ENCODE results near the gene EIPR1. TPM values are rescaled to one million over a fixed set of nuclear protein-coding genes. Genes with fewer than 3 reads are reported as not detected.
"Not testable (repeated sequence)": the region's sequence is repeated elsewhere in the genome, so short reads cannot be mapped to it uniquely, and the experiment has no call there.

Gene EIPR1
- total and polyA plus RNA-seq, 2 donors (not counting 3 experiments of a cell fraction or from before 2014, with no cell fraction given), result 30.8 to 57.3 TPM

DNA sequence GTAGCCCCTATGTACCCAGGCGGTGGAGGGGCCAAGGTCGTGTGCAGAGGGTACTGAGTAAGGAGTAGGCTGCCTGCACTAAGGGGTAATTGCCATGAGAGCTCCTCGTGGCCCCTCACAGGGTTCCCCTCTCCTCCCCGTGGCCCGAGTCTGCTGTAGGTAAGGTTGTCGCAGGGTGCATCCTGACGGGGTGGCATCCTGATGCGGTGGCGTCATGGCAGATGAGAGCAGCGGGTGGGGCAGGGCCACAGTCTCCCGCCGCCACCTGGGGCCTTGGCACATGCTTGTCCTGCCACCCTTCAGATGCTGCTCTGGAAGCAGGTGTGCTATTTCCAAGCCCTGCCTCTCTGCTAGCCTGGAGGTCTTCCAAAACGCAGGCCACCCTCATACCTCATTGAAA lies 89.7 kb downstream of the EIPR1 start:
- H3K4me3 ChIP-seq (replicated peaks in 1 of 3; ENCODE audit: insufficient read depth in 1 of 3, low read depth in 1 of 3, low read length in 3 of 3), result no peak overlapping the region
- ChIA-PET CTCF (interaction anchor here (1.6 kb wide), 1 partner anchor 15 kb away, joined by 7 read pairs; no protein-coding TSS in a partner anchor), POLR2A (no interaction called here)
- no peak overlapping the region for H2AFZ ChIP-seq (ENCODE audit: low read depth, low read length)
- no TSS peak for BruUV-seq (replicated peaks)
- H3K9me3 ChIP-seq (replicated peaks; ENCODE audit: control insufficient read depth, insufficient read depth, low read length), result no peaks in the 10 kb centered on the region
- H3K27ac ChIP-seq (ENCODE audit: insufficient read depth, low read depth, low read length), result no peak overlapping the region
- no peaks in the 10 kb centered on the region for H3K4me1 ChIP-seq (ENCODE audit: control insufficient read depth, extremely low read depth, insufficient read depth, low read length)
- no peak overlapping the region for H3K9ac ChIP-seq (replicated peaks; ENCODE audit: extremely low read depth, insufficient read depth, low read length)
- intact Hi-C loops (cut with micrococcal nuclease) (no loop called here), dilution Hi-C loops (cut with MboI; ENCODE audit: extremely low pct_ligation_motif_present, low sequenced_read_pairs) (no loop called here)
- H3K79me2 ChIP-seq (ENCODE audit: control insufficient read depth, insufficient read depth, low read length), result no peaks in the 10 kb centered on the region
- DNase-seq (ENCODE audit: low read depth, low spot score) (no peak), FAIRE-seq (no peak)
- no peak for TF ChIP-seq POLR2A (IDR thresholded peaks at IDR 0.05; ENCODE audit: low read depth, low read length)
- TF ChIP-seq JUN (IDR thresholded peaks at IDR 0.05; ENCODE audit: borderline replicate concordance, insufficient read depth, insufficient read length, low read depth), result no peak
- TF ChIP-seq, protein P1, sequence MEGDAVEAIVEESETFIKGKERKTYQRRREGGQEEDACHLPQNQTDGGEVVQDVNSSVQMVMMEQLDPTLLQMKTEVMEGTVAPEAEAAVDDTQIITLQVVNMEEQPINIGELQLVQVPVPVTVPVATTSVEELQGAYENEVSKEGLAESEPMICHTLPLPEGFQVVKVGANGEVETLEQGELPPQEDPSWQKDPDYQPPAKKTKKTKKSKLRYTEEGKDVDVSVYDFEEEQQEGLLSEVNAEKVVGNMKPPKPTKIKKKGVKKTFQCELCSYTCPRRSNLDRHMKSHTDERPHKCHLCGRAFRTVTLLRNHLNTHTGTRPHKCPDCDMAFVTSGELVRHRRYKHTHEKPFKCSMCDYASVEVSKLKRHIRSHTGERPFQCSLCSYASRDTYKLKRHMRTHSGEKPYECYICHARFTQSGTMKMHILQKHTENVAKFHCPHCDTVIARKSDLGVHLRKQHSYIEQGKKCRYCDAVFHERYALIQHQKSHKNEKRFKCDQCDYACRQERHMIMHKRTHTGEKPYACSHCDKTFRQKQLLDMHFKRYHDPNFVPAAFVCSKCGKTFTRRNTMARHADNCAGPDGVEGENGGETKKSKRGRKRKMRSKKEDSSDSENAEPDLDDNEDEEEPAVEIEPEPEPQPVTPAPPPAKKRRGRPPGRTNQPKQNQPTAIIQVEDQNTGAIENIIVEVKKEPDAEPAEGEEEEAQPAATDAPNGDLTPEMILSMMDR (IDR thresholded peaks at IDR 0.05; ENCODE audit: extremely low read depth in 1 of 2, insufficient read depth in 1 of 2, low read depth in 1 of 2, low read length in 2 of 2), result no peak
- TF ChIP-seq, protein P2, sequence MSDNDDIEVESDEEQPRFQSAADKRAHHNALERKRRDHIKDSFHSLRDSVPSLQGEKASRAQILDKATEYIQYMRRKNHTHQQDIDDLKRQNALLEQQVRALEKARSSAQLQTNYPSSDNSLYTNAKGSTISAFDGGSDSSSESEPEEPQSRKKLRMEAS (IDR thresholded peaks at IDR 0.05; ENCODE audit: insufficient read depth, insufficient read length), result no peak
- no peak for TF ChIP-seq FOS (IDR thresholded peaks at IDR 0.05; ENCODE audit: borderline replicate concordance, insufficient read depth, low read length)
- TF ChIP-seq POLR2AphosphoS5 (IDR thresholded peaks at IDR 0.05; ENCODE audit: insufficient read depth, low read depth, low read length), result no peak
- TF ChIP-seq GATA2 (IDR thresholded peaks at IDR 0.05; ENCODE audit: insufficient read depth, insufficient read length, low read depth, low read length), result no peak
- TF ChIP-seq EZH2 (IDR thresholded peaks at IDR 0.05; ENCODE audit: borderline replicate concordance, low read depth, low read length, severe bottlenecking), result no peak
- no peak for TF ChIP-seq MYC (IDR thresholded peaks at IDR 0.05; ENCODE audit: low read depth, low read length)
- H3K36me3 ChIP-seq (ENCODE audit: control insufficient read depth in 2 of 2, extremely low read depth in 1 of 2, insufficient read depth in 2 of 2, low read length in 2 of 2), result no peaks in the 10 kb centered on the region
- no peaks in the 10 kb centered on the region for H4K20me1 ChIP-seq (replicated peaks; ENCODE audit: control insufficient read depth, extremely low read depth, insufficient read depth, low read length)
- no peaks in the 10 kb centered on the region for H3K27me3 ChIP-seq (ENCODE audit: control insufficient read depth in 2 of 2, insufficient read depth in 2 of 2, low read length in 2 of 2)
- no peaks in the 10 kb centered on the region for H3K9me1 ChIP-seq (replicated peaks; ENCODE audit: control insufficient read depth, extremely low read depth, insufficient read depth, low read length)
- no peak overlapping the region for H3K4me2 ChIP-seq (ENCODE audit: insufficient read depth, low read length)

DNA sequence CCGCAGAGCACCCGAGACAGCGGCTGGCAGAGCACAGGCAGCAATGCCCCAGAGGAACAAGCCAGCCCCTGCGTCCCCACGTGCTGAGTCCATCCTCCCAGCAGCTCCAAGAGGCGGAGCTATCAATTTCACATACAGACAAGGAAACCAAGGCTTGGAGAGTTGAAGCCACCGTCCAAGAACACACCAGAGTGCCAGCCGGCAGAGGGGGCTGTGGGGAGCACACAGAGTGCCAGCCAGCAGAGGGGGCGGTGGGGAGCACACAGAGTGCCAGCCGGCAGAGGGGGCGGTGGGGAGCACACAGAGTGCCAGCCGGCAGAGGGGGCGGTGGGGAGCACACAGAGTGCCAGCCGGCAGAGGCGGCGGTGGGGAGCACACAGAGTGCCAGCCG lies 91.0 kb downstream of the EIPR1 start:
- DNase-seq (ENCODE audit: low read depth, low spot score); BruUV-seq (replicated peaks); H3K27me3 ChIP-seq (ENCODE audit: control insufficient read depth in 2 of 2, insufficient read depth in 2 of 2, low read length in 2 of 2); H3K27ac ChIP-seq (ENCODE audit: insufficient read depth, low read depth, low read length); H3K36me3 ChIP-seq (ENCODE audit: control insufficient read depth in 2 of 2, extremely low read depth in 1 of 2, insufficient read depth in 2 of 2, low read length in 2 of 2); FAIRE-seq; POLR2A ChIA-PET; H2AFZ ChIP-seq (ENCODE audit: low read depth, low read length); H3K4me3 ChIP-seq (replicated peaks in 1 of 3; ENCODE audit: insufficient read depth in 1 of 3, low read depth in 1 of 3, low read length in 3 of 3); H3K4me2 ChIP-seq (ENCODE audit: insufficient read depth, low read length); H3K9me1 ChIP-seq (replicated peaks; ENCODE audit: control insufficient read depth, extremely low read depth, insufficient read depth, low read length); H4K20me1 ChIP-seq (replicated peaks; ENCODE audit: control insufficient read depth, extremely low read depth, insufficient read depth, low read length); H3K4me1 ChIP-seq (ENCODE audit: control insufficient read depth, extremely low read depth, insufficient read depth, low read length); H3K79me2 ChIP-seq (ENCODE audit: control insufficient read depth, insufficient read depth, low read length); H3K9ac ChIP-seq (replicated peaks; ENCODE audit: extremely low read depth, insufficient read depth, low read length); H3K9me3 ChIP-seq (replicated peaks; ENCODE audit: control insufficient read depth, insufficient read depth, low read length); intact Hi-C loops (cut with micrococcal nuclease); dilution Hi-C loops (cut with MboI; ENCODE audit: extremely low pct_ligation_motif_present, low sequenced_read_pairs): not testable (repeated sequence)
- CTCF ChIA-PET, result interaction anchor here (1.6 kb wide), 1 partner anchor 17 kb away, joined by 7 read pairs; no protein-coding TSS in a partner anchor
